HG03025 (cell line): ENCODE measurements around the gene CELA1.
"Not testable (repeated sequence)": the region's sequence is repeated elsewhere in the genome, so short reads cannot be mapped to it uniquely, and the experiment has no call there.

Experiments
- ATAC-seq: cut with Tn5 transposase; IDR thresholded peaks from one replicate; pipeline ENCODE4 v1.9.1; 2021; ENCODE audit warnings: mild to moderate bottlenecking, moderate library complexity; ENCODE audit not compliant: unreplicated experiment, low FRiP score

CELA1 gene

DNA sequence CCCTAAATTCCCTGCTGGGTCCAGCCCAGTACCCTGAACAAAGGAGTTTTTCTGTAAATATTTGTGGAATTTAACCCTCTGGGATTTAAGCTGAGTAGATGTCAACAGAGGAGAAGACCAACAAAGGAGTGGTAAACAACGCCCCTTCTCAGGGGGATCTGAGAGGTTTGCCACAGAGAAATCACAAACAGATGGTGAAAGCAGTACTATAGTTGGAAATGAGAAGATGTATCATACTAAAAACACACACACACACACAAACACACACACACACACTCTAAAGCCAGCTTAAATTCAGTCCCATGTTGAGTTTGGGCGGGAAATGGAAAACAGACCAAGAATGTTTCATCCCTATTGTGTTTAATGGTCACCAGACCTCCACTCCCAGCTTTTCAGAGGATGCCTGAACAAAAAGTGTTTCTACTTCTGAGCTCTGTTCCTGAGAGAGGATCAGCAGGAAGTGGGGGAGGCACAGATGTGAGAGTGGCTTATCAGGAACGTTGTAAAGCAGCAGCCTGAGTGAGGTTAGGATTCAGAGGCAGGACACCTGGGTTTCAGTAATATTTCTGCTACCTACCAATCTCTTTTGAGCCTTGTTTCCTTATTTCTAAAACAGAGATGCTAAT, 25.7 kb downstream of the CELA1 start:
- no peak for ATAC-seq

- ATAC-seq = no peak
Measured at GRCh38 chr12:51320311-51320694, 26.2 kb downstream of the CELA1 start.

- peak; percentile 47 for ATAC-seq
Measured at GRCh38 chr12:51318846-51319599, 27.5 kb downstream of the CELA1 start.

DNA sequence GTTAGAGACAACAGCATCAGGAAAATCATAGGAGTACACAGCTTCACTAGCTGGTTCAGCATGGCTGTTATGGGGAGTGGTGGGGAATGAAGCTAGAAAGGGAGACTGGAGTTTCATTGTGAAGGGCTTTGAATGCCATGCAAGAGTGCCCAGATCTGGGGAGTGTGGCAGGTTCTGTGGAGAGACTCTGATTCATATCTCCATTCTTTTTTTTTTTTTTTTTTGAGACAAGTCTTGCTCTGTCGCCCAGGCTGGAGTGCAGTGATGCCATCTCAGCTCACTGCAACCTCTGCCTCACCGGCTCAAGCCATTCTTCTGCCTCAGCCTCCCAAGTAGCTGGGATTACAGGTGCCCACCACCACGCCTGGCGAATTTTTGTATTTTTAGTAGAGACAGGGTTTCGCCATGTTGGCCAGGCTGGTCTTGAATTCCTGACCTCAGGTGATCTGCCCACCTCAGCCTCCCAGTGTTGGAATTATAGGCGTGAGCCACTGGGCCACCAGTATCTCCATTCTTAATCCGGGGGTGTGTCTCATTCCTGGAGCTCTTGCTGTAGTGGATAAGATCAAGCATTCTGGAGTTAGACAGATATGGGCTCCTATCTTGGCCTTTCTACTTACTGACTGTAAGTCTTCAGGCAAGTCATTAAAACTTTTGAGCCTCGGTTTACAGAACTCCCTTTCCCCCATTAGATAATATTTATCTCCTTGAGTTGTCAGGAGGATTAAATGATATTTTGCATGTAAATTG, 28.2 kb downstream of the CELA1 start:
- not testable (repeated sequence) for ATAC-seq

- no peak for ATAC-seq
Measured at GRCh38 chr12:51311389-51311788, 35.1 kb downstream of the CELA1 start.

DNA sequence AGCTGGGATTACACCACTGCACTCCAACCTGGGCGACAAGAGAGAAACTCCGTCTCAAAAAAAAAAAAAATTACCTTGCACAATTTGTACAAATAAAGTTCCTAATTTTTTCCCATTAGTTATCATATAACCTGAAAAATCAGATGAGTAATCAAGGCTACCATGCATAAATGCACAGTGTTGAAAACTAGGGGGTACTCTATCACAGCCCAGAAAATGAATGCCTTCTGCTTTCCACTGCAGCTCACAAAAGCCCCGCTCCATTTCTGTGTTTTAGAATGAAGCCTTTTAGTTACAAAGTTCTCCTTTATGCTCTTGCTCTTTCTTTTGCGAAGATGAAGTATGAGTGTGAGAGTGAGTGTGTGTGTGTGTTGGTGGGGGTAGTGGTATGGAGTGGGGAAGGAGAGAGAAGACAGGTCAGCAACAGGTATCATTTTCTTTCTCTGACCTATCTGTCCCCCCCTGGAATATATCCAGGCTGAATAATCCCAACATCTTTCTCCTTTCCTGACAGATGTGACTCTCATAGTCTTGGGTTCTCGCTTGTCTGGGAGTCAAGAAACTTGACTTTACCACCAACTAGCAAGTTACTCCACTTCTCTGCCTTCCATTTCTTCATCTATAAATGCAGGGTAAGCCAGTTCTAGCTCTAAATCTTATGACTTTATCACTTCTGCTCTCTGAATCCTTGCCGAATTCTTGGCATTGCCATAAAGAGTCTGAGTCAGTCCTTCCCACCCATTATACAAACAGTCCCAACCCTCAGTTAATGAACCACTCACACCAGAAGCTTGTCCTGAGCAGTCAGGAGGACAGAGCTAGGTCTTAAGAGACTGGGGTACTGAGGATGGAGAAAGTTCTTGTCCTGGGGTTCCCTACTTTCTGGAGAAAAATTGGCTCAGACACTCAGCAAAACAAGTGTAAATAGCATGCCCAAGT, 38.6 kb downstream of the CELA1 start:
- no peak for ATAC-seq

GRCh38 chr12:51306507-51306906, 40.0 kb downstream of the CELA1 start:
- ATAC-seq = no peak

- ATAC-seq = not testable (repeated sequence)
Measured at GRCh38 chr12:51300768-51301167, 45.7 kb downstream of the CELA1 start.

DNA sequence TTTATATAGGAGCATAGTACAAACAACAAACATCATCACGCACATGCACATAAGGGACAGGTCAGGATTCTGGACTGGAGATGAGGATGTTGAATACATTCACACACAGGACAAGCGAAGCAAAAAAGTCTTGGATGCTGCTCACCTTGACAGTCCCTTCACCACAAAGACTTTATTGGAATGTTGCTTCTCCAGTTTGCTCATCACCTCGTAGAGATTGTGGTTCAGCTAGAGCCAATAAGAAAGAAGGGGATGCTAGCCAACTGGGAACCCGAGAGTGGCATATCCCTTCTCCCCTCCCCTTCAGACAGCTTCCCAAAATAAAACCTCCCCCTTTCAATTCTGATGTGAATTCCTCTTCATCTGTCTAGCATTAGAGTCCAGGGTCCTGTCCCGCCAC, 50.8 kb downstream of the CELA1 start:
- no peak for ATAC-seq

GRCh38 chr12:51294097-51294496, 52.4 kb downstream of the CELA1 start:
- not testable (repeated sequence) for ATAC-seq

- ATAC-seq = no peak
Measured at GRCh38 chr12:51293696-51294095, 52.8 kb downstream of the CELA1 start.

- ATAC-seq = not testable (repeated sequence)
Measured at GRCh38 chr12:51291603-51292513, 54.6 kb downstream of the CELA1 start.

GRCh38 chr12:51285843-51286242, 60.6 kb downstream of the CELA1 start:
- no peak for ATAC-seq

GRCh38 chr12:51281202-51281924, 65.1 kb downstream of the CELA1 start:
- no peak for ATAC-seq
